ENCODE measurements around the gene FKRP.

- TF ChIP-seq CTCF (conservative IDR thresholded peaks at IDR 0.05) (no peak), ZFX (IDR thresholded peaks at IDR 0.05) (no peak)
Measured at GRCh38 chr19:46732172-46732938, 13.5 kb upstream of the FKRP start.
